ENCODE results near the gene ABCG4. TPM values are rescaled to one million over a fixed set of nuclear protein-coding genes. Genes with fewer than 3 reads are reported as not detected.
A peak's percentile ranks its signal among the peaks of the same experiment; 100 is the strongest.

Gene ABCG4
- total RNA-seq, 2 donors from 2014 or later, result 0.85 TPM; not detected in 1

DNA sequence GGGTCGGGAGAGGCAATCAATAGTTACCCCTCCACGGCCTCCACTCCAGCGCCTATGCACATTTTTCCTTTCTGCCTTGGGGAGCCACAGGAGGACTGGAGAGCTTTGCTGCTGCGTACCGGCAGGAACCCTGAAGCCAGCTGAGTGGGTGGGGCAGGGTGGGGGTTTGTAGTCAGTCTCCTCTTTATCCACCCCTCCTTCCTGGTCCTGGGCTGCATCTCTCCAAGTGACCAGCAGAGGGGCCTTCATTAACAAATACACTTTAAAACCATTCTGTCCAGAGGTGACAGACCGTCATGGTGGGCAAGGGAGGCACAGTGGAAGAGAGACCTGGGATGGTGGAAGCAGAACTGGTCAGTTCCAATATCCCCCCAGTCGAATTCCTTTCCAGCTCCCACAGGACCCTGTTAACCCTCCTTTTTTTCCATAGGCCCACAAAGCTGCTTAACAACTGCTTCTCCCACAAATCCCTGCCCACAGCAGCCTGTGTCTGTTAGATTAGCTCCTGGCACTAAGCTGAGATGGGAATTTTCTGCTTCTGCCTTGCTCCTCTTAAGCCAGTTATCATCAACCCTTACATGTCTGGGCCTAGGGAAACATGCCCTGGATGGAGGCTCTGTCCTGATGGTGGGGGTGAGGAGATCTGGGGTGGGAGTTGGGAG, 3.9 kb upstream of the ABCG4 start:
- H3K4me1 ChIP-seq (replicated peaks), result no peaks in the 10 kb centered on the region
- no peaks in the 10 kb centered on the region for H3K36me3 ChIP-seq
- H3K4me3 ChIP-seq, result no peak overlapping the region
- 18% methylated on average over 7 of the region's 7 CpGs for WGBS
- intact Hi-C loops (cut with DNase I), result no loop called here
- H3K27ac ChIP-seq, result no peak overlapping the region
- TF ChIP-seq POLR2AphosphoS5 (IDR thresholded peaks at IDR 0.05) (no peak), POLR2A (IDR thresholded peaks at IDR 0.05) (no peak)
- TF ChIP-seq, protein P1, sequence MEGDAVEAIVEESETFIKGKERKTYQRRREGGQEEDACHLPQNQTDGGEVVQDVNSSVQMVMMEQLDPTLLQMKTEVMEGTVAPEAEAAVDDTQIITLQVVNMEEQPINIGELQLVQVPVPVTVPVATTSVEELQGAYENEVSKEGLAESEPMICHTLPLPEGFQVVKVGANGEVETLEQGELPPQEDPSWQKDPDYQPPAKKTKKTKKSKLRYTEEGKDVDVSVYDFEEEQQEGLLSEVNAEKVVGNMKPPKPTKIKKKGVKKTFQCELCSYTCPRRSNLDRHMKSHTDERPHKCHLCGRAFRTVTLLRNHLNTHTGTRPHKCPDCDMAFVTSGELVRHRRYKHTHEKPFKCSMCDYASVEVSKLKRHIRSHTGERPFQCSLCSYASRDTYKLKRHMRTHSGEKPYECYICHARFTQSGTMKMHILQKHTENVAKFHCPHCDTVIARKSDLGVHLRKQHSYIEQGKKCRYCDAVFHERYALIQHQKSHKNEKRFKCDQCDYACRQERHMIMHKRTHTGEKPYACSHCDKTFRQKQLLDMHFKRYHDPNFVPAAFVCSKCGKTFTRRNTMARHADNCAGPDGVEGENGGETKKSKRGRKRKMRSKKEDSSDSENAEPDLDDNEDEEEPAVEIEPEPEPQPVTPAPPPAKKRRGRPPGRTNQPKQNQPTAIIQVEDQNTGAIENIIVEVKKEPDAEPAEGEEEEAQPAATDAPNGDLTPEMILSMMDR (IDR thresholded peaks at IDR 0.05), result peak; percentile 42 to 59 (median 51)
- no peaks in the 10 kb centered on the region for H3K27me3 ChIP-seq (replicated peaks; ENCODE audit: insufficient read depth)
- no peaks in the 10 kb centered on the region for H3K9me3 ChIP-seq
- peak; percentile 26 for DNase-seq (ENCODE audit: low spot score)

GRCh38 chr11:119145551-119145950, 3.3 kb upstream of the ABCG4 start:
- TF ChIP-seq POLR2A (IDR thresholded peaks at IDR 0.05) (no peak), POLR2AphosphoS5 (IDR thresholded peaks at IDR 0.05) (no peak)
- TF ChIP-seq, protein P1 (IDR thresholded peaks at IDR 0.05), result no peak
- Histone ChIP-seq H3K4me3 (no peak overlapping the region), H3K9me3 (no peaks in the 10 kb centered on the region), H3K27me3 (replicated peaks; ENCODE audit: insufficient read depth) (no peaks in the 10 kb centered on the region), H3K4me1 (replicated peaks) (no peaks in the 10 kb centered on the region), H3K36me3 (no peaks in the 10 kb centered on the region), H3K27ac (no peak overlapping the region)
- DNase-seq (ENCODE audit: low spot score), result no peak
- WGBS, result 41% methylated on average over 3 of the region's 3 CpGs
- intact Hi-C loops (cut with DNase I), result no loop called here

DNA sequence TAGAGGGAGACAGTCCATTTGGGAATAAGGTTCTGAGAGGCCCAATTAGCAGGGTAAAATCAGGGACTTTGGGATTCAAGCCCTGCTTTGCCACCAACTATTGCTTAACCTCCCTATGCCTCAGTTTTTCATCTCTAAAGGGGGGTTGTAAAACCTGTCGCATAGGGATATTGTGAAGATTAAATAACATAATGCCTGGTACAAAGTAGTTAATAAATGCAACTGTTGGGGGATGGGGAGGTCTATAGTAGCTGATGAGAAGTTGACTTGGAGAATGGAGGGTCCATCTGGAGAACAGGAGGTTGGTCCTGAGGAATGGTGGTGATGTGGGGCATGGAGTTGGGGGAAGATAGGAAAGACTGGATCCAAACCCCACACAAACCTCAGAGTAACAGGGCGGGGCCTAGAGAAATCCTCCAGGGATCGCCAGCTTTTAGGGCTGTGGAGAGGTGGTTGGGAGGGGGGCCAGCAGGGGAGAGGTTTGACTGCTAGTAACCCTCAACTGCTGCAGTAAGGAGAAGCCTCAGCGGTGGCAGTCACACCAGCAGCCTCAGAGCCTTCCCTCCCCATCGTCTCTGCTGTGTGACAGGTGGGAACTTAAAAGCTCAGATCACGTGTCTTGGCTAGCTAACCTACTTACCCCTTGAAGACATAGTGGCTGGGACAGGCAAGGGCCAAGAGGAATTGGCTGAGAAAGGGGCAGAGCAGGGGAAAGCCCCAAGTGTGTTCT, 1.1 kb upstream of the ABCG4 start:
- Histone ChIP-seq H3K27me3 (replicated peaks; ENCODE audit: insufficient read depth) (no peaks in the 10 kb centered on the region), H3K9me3 (no peaks in the 10 kb centered on the region), H3K4me1 (replicated peaks) (no peaks in the 10 kb centered on the region), H3K27ac (no peak overlapping the region), H3K4me3 (no peak overlapping the region), H3K36me3 (no peaks in the 10 kb centered on the region)
- no peak for DNase-seq (ENCODE audit: low spot score)
- WGBS, result 57% methylated on average over 6 of the region's 6 CpGs
- TF ChIP-seq POLR2A (IDR thresholded peaks at IDR 0.05) (no peak), POLR2AphosphoS5 (IDR thresholded peaks at IDR 0.05) (no peak)
- TF ChIP-seq, protein P1 (IDR thresholded peaks at IDR 0.05), result no peak
- intact Hi-C loops (cut with DNase I), result no loop called here

GRCh38 chr11:119148720-119149017, 183 bp upstream of the ABCG4 start:
- no peaks in the 10 kb centered on the region for H3K36me3 ChIP-seq
- no peak for DNase-seq (ENCODE audit: low spot score)
- H3K27me3 ChIP-seq (replicated peaks; ENCODE audit: insufficient read depth), result no peaks in the 10 kb centered on the region
- H3K9me3 ChIP-seq, result no peaks in the 10 kb centered on the region
- H3K4me3 ChIP-seq, result peak overlapping the region; percentile 41 to 50
- no peaks in the 10 kb centered on the region for H3K4me1 ChIP-seq (replicated peaks)
- H3K27ac ChIP-seq, result no peak overlapping the region
- WGBS, result under 1% methylated on average over 16 of the region's 16 CpGs
- TF ChIP-seq, protein P1 (IDR thresholded peaks at IDR 0.05), result no peak
- TF ChIP-seq POLR2AphosphoS5 (IDR thresholded peaks at IDR 0.05), result no peak
- TF ChIP-seq POLR2A (IDR thresholded peaks at IDR 0.05), result no peak
- intact Hi-C loops (cut with DNase I), result no loop called here
